Measurements from ENCODE around the gene ADAMTS17. TPM values are rescaled to one million over a fixed set of nuclear protein-coding genes. Genes with fewer than 3 reads are reported as not detected.

Gene ADAMTS17
- total RNA-seq, 1 experiment from 2014 or later: 4.2 TPM

- Histone ChIP-seq H3K79me2 (ENCODE audit: insufficient read depth, low read length) (no peaks in the 10 kb centered on the region), H3K9me2 (ENCODE audit: insufficient read depth) (no peaks in the 10 kb centered on the region), H3K4me2 (ENCODE audit: low read length) (no peak overlapping the region), H2AFZ (ENCODE audit: low read depth, low read length, poor library complexity, severe bottlenecking) (no peak overlapping the region), H3K27ac (ENCODE audit: low read depth, low read length) (no peak overlapping the region), H3K27me3 (ENCODE audit: insufficient read depth, low read length) (0 out of 2 replicates have a peak, but pooled peaks cover 3% of the 10 kb centered on the region), H3K9me3 (ENCODE audit: control insufficient read depth in 1 of 2, insufficient read depth in 1 of 2, low read depth in 1 of 2, low read length in 2 of 2) (no peaks in the 10 kb centered on the region), H3K4me1 (ENCODE audit: control insufficient read depth in 1 of 2, insufficient read depth in 2 of 2, low read length in 2 of 2) (no peaks in the 10 kb centered on the region), H3K36me3 (ENCODE audit: control insufficient read depth in 1 of 2, insufficient read depth in 2 of 2, low read length in 2 of 2) (no peaks in the 10 kb centered on the region), H3K4me3 (replicated peaks in 1 of 2; ENCODE audit: low read depth in 1 of 2, low read length in 2 of 2) (no peak overlapping the region), H3K9ac (ENCODE audit: low read length) (no peak overlapping the region), H4K20me1 (ENCODE audit: insufficient read depth) (no peaks in the 10 kb centered on the region)
- ChIA-PET POLR2A (no interaction called here), RAD21 (ENCODE audit: low non-redundant PET in 1 of 2, low total read pairs in 2 of 2, uncharacterized antibody in 2 of 2, unreplicated experiment in 2 of 2) (no interaction called here), CTCF (no interaction called here)
- TF ChIP-seq SIN3A (IDR thresholded peaks at IDR 0.05; ENCODE audit: low read depth): no peak
- TF ChIP-seq CBX3 (IDR thresholded peaks at IDR 0.05; ENCODE audit: low read depth): no peak
- BruUV-seq (replicated peaks): no TSS peak
- DNase-seq (ENCODE audit: low read depth, low spot score) (no peak), ATAC-seq (no peak)
- intact Hi-C loops (cut with micrococcal nuclease): no loop called here
Observed at GRCh38 chr15:100373120-100373896, 31.5 kb upstream of the ADAMTS17 start.

GRCh38 chr15:100372739-100373119, 31.0 kb upstream of the ADAMTS17 start:
- intact Hi-C loops (cut with micrococcal nuclease): no loop called here
- CTCF ChIA-PET: no interaction called here
- RAD21 ChIA-PET (ENCODE audit: low non-redundant PET in 1 of 2, low total read pairs in 2 of 2, uncharacterized antibody in 2 of 2, unreplicated experiment in 2 of 2): no interaction called here
- Histone ChIP-seq H3K4me3 (replicated peaks in 1 of 2; ENCODE audit: low read depth in 1 of 2, low read length in 2 of 2) (no peak overlapping the region), H3K9ac (ENCODE audit: low read length) (no peak overlapping the region), H3K36me3 (ENCODE audit: control insufficient read depth in 1 of 2, insufficient read depth in 2 of 2, low read length in 2 of 2) (no peaks in the 10 kb centered on the region), H3K27me3 (ENCODE audit: insufficient read depth, low read length) (0 out of 2 replicates have a peak, but pooled peaks cover 3% of the 10 kb centered on the region), H3K27ac (ENCODE audit: low read depth, low read length) (no peak overlapping the region), H2AFZ (ENCODE audit: low read depth, low read length, poor library complexity, severe bottlenecking) (no peak overlapping the region), H3K79me2 (ENCODE audit: insufficient read depth, low read length) (no peaks in the 10 kb centered on the region), H3K9me2 (ENCODE audit: insufficient read depth) (no peaks in the 10 kb centered on the region), H3K4me2 (ENCODE audit: low read length) (no peak overlapping the region), H3K4me1 (ENCODE audit: control insufficient read depth in 1 of 2, insufficient read depth in 2 of 2, low read length in 2 of 2) (no peaks in the 10 kb centered on the region), H4K20me1 (ENCODE audit: insufficient read depth) (no peaks in the 10 kb centered on the region), H3K9me3 (ENCODE audit: control insufficient read depth in 1 of 2, insufficient read depth in 1 of 2, low read depth in 1 of 2, low read length in 2 of 2) (no peaks in the 10 kb centered on the region)
- ATAC-seq (no peak), DNase-seq (ENCODE audit: low read depth, low spot score) (no peak)
- no TSS peak for BruUV-seq (replicated peaks)
- POLR2A ChIA-PET: no interaction called here
- no peak for TF ChIP-seq TCF7L2 (IDR thresholded peaks at IDR 0.05; ENCODE audit: borderline replicate concordance, extremely low read depth, insufficient read depth, insufficient read length)
- no peak for TF ChIP-seq ZNF274 (IDR thresholded peaks at IDR 0.05; ENCODE audit: low read depth, low read length)
- no peak for TF ChIP-seq POLR2A (IDR thresholded peaks at IDR 0.05; ENCODE audit: borderline replicate concordance, extremely low read depth, insufficient read depth, insufficient read length)
- TF ChIP-seq POLR2AphosphoS5 (IDR thresholded peaks at IDR 0.05; ENCODE audit: low read depth, low read length): no peak
- TF ChIP-seq RAD21 (IDR thresholded peaks at IDR 0.05; ENCODE audit: low read depth): no peak
- no peak for TF ChIP-seq EZH2 (IDR thresholded peaks at IDR 0.05)
- no peak for TF ChIP-seq CEBPB (IDR thresholded peaks at IDR 0.05; ENCODE audit: low read depth)
- TF ChIP-seq CBX3 (IDR thresholded peaks at IDR 0.05; ENCODE audit: low read depth): no peak
- TF ChIP-seq EGR1 (IDR thresholded peaks at IDR 0.05; ENCODE audit: low read depth): no peak
- TF ChIP-seq MAX (IDR thresholded peaks at IDR 0.05): no peak
- TF ChIP-seq ZBTB33 (IDR thresholded peaks at IDR 0.05; ENCODE audit: extremely low read depth, insufficient replicate concordance, low read length): no peak
- no peak for TF ChIP-seq SP1 (IDR thresholded peaks at IDR 0.05; ENCODE audit: low read depth)
- TF ChIP-seq ZFX (IDR thresholded peaks at IDR 0.05): no peak
- no peak for TF ChIP-seq JUND (IDR thresholded peaks at IDR 0.05)
- no peak for TF ChIP-seq ATF3 (IDR thresholded peaks at IDR 0.05)
- TF ChIP-seq EZH2phosphoT487 (IDR thresholded peaks at IDR 0.05; ENCODE audit: borderline replicate concordance): no peak
- TF ChIP-seq SIN3A (IDR thresholded peaks at IDR 0.05; ENCODE audit: low read depth): no peak

Measured in HCT116 (cell line).